Activated T-cell treated with anti-CD3 and anti-CD28 coated beads for 48 hours (primary cell): ENCODE results near the gene RECQL5.
"Not testable (repeated sequence)": the region's sequence is repeated elsewhere in the genome, so short reads cannot be mapped to it uniquely, and the experiment has no call there.

Experiments
- DNase-seq: peaks from one replicate; pipeline ENCODE4 v3.0.0-alpha.2; 2020; ENCODE audit warnings: low read depth

Gene RECQL5

DNA sequence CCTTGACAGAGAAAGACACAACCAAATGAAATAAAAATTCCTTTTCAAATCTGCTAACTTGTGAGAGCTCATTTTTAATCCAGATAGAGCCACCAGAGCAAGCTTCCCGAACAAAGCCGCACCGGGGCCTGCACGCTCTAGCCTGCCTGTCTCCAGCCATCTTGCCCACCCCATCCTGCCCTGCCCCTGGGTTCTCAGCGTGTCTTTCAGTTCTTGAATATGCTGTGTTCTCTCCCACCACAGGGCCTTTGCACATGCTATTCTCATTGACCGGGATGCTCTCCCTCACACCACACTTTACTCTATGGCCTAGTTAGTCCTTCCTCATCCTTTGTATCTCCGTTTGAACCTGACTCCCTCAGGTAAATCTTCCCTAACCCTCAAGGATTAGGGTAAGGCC lies 19.0 kb downstream of the RECQL5 start:
- no peak for DNase-seq

DNA sequence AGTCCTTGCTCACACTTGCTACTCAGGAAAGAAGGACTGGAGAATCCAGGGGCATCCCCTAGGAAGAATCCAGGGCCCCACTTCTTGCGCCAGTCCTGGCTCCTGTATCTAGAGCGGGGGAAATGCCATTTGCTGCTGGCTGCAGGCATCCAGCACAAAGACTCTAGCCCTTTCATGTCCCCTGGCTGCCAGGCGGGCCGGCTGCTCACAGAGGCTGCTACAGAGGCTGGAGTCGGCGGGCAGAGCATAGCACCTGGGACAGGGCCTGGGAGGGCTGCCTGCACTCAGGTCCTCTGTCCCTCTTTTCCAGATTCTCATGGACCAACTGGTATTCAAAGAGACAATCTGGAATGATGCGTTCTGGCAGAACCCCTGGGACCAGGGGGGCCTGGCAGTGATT lies 19.9 kb downstream of the RECQL5 start:
- no peak for DNase-seq

DNA sequence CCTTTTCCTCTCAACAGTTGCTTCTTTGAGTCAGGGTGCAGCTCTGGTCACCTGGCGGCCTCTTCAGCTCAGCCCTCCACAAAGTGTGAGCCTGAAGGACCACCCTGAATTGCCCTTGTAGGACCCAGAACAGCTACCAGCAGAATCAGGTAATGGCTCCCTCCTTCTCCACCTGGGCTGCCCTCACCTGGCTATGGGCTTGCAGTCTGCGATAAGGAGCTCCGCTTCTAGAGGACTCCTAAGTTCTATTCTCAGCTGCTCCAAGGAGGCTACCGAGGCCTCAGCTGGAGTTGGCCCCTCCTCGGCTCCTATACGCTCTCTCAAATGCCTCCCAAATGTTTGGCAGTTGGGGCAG lies 20.3 kb downstream of the RECQL5 start:
- DNase-seq, result no peak

DNA sequence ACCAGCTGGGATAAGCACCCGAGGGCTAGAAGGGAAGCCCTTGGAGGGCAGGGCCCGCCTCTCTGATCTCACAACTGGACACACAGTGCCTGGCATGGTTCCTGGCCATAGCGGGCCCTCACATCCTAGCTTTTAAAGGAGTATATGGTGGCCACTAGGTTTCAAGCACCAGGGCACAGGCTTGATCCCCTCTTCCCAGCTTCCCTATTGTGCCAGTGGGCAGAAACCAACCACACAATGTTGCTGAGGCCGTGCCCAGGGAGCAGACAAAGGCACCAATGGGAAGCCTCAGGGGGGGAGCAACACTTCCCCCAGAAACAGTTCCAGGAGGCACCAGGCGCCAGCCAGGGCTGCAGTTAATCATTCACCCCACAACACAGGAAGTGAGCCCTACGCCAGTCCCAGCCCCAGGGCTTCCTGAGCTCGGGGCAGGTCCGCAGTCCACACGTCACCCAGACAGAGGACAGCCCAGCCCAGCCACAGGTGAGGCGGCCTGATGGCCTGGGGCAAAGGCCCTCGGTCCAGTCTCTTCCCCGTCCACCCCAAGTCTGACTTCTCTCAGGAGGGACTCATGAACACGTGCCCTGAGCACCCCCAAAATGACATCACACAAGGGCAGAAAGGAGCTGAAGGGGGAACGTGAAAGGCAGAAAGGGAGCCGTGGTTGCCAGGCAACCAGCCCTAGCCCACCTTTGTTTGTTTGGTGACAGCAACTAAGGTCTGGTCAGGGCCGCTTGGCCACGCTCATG lies 20.9 kb downstream of the RECQL5 start:
- DNase-seq, result no peak

DNA sequence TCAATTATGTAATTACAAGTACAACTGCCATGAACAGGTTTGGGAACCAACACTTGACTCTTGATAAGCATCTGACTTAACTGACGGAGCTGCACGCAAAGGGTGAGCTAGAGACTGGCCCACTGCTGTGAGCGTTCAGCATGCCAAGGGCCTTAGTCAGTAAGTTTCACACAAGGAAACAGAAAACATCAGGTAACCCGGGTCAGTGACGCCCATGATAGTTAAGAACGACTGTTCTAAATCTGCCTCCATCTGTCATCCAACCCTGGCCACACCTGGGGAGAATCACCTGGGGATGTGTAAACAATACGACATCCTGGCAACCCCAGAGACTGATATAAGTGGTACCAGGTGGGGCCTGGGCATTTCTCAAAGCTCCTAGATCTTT lies 21.5 kb downstream of the RECQL5 start:
- DNase-seq, result no peak

DNA sequence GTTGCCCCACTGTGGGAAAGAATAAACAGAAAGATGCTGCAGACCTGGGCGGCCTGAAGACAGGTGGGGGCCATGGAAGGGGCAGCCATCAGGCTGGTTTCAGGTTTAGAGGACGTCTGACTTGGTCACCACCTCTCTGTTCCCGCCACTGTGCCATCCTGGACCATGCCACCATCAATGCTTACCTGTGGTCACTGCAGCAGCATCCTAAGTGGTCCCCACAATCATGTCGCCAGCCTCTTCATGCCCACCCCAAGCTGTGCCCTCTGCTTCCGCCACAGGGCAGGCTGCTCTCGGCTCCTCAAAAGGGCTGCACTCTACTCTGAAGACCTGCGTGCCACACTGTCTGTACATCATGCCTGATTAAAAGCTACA lies 23.3 kb downstream of the RECQL5 start:
- no peak for DNase-seq

DNA sequence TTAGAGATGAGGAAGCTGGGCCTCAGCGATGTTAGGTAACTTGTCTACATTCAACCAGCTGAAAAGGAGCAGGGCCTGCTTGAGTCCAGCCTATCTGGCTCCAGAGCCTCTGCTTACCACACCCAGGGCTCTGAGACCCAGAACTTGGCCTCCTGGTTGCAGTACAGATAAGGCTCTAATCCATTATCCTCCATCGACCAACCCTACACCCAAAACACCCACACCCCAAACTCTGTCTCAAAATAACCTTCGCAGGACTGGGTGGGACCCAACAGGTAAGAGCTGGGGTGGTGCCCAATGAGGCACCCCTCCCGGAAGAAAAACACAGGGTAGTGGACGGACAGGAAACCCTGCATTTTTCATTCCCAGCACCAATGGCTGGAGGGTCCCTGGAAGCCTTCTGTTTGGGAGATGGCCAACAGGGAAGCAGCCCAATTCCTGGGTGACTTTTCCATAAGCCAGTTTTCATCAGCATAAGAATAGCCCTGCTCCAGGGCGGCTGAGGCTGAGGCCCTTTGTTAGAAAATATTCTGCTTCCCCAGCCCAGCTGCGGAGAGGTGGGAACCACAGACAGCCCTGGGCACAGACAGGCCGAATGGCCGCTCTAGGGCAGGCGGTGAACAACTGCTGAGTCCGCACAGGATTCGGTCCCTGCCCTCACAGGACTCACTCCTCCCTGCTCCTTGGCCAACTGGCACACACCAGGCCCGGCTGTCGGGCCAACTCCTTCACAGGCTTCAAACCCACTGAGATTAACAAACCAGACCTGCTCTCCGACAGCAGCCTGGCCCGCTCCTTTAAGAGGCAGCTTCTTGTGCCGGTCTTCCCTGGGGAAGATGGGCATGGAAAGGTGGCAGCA lies 23.9 kb downstream of the RECQL5 start:
- no peak for DNase-seq

DNA sequence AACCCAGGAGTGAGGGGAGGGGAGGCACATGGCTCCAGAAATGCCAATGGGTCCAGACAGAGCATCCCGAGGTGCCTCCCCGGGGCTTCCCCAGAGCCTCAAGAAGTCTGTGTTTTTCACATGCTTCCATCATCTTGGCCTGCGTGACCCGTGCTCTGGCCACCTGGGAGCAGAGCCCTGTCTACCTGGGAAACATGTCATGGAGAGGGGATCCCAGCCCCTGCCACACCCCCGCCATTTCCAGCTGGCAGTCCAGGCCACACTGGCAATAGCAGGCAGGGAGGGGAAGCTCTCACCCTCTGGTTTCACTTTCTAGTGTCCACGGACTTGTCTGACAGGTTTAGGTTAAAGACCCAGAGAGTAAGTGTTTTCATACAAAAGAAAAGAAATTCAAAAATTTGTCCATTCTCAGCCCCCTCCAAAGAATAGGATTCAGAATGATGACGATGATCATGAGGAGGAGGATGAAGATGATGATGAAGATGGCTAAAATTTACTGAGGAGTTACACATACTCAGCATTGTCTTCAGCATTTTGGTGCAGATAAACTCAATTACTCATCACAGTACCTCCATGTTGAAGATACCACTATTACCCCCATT lies 24.7 kb downstream of the RECQL5 start:
- DNase-seq, result no peak

DNA sequence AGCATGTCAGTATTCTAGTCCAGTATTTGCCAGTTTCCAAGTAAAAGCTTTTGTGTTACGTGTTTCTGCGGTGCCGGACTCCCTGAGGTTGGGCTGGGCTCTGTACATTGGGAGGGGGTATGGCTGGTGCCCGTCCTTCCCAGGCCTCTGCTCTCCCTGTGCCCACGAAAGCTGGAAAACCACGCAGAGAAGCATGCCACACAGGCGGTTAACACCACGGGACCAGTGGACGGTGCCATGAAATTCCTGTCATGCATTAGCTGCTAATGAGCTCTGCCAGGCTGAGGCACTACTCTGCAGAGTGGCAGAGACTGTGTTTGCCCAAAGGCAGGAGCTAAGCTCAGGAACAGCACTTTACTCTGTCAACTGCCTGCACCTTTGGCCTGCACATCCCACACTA lies 25.6 kb downstream of the RECQL5 start:
- no peak for DNase-seq

DNA sequence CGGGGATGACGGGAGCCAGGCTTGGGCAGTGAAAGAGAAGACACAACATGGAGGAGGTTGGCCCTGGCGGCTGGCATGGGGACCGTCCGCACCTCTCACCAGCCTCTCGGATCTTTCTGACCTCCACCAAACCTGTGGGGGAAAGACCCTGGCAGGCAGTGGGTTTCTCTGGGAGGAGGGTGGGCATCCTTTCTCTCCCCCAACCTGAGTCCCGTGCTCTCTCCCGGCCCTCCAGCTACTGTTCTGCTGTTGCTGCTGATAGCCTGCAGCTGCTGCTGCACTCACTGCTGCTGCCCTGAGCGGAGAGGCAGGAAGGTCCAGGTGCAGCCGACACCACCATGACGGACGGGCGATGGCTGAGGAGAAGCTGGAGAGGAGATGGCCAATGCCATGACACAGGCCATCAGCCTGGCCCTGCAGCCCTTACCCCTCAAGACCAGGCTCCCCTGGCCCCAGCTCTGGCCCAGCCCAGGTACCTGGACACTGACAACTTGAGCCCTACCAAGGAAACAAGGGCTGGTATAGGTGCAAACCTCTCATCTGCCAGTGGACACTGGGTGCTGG lies 26.3 kb downstream of the RECQL5 start:
- no peak for DNase-seq

DNA sequence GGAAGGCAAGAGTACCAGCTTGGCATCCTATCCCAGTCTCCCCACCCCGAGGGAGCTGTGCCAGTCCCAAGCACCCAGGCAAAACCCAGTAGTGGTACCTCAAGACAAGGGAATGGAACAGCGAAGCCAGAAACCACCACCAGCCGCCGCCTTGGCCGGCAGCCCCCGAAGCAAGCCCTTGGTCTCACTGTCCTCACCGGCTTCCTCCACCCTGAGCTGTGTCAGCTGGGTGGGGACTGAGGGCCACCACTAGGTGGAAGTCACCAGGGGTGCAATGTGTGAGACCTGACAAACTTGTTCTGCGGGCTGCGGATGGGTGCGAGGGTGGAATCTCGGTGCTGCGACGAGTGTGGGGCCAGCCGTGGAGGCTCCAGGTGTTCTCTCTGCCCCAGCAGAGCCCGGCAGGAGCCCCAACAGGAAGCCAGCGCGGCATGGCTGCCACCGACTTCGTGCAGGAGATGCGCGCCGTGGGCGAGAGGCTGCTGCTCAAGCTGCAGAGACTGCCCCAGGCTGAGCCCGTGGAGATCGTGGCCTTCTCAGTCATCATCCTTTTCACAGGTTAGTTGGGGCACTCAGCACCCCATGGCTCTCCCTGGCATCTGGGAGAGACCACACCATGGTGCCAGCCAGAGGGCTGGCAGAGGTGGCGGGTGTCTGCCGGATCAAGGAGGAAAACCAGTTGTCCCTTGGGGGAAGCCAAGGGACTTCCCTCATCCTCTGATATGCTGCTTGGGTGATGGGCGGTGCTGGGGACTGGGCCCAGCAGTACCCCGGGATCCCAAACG lies 27.0 kb downstream of the RECQL5 start:
- DNase-seq, result no peak

DNA sequence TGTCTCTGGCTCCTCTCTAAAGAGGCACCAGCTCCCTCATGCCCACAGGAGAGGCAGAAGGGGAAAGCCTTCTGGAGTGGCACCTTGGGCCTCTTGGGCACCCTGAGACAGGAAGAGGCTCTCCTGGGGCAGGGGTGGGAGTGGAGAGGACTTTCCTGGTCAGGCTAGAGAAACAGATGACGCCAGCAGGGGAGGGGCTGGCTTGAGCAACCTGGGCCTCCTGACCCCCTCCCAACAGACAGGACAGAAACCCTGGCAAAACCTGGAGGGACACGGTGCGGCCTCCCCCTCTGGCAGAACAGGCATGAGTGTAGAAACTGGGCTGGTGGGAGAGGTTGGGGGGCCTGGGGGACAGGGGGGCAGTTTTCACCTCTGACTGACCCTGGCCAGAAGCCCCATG lies 27.6 kb downstream of the RECQL5 start:
- DNase-seq, result no peak

DNA sequence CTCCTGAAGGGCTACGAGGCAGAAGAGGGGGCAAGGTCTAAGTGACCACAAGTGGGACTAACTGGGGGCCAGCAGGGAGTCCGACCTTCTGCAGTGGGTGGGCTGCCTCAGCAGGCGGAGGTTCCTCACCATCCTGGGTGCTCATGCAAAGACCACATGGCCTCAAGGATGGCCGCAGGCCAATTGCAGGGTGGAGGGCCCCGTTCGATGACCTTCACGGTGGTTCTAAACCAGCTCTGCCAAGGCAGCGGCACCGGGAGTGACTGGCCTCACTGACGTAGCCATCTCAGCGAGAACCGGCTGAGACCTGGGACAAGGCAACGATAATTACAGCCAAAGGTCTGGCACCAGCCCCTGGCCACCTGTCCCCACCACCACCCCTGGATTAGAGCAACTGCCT lies 28.1 kb downstream of the RECQL5 start:
- no peak for DNase-seq

DNA sequence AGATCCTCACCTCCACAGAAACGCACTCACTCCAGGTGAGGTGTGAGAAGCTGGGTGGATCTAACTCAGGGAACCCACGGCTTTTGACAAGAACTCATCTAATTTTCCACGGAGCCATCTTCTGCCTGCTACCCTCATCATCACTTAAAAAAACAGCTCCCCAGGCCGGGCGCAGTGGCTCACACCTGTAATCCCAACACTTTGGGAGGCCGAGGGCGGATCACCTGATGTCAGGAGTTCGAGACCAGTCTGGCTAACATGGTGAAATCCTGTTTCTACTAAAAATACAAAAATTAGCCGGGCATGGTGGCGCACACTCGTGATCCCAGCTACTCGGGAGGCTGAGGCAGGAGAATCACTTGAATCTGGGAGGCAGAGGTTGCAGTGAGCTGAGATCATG lies 28.9 kb downstream of the RECQL5 start:
- not testable (repeated sequence) for DNase-seq

DNA sequence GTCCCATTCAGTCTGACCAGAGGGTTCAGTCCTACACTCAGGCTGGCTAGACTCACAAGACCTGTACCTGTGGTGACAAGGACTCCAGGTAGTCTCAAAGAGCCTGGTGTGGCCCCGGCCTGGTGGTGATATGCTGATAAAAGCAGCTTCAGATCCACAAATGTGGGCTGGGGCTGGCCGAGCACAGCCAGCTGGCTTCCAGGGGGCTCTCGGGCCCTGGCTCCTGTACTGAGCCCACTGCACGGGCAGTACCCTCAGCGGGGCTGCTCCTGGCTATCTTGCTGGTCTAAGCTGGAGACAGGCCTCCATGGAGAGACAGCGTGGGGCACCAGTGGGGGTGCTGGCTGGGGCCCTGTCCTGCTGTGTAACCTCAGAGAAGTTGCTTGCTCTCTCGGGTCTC lies 29.4 kb downstream of the RECQL5 start:
- DNase-seq, result no peak

DNA sequence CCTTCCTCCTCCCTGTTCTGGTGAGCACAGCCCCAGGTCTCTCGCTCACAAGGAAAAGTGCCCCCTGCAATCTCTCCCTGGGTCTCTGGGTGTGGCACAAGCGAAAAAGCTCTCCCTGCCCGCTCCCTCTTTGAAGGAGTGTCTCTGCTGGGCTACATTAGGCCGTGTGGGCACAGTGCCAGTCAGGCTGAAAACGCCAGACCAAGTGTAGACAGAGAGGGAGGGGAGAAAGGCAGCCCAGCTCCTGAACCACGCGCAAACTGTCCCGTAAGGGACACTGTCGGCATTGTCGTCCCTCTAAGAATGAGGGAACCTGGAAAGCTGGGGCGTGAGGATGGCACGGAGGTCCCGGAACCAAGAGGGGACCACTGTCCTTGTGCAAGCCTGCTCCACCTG lies 29.8 kb downstream of the RECQL5 start:
- DNase-seq, result no peak

DNA sequence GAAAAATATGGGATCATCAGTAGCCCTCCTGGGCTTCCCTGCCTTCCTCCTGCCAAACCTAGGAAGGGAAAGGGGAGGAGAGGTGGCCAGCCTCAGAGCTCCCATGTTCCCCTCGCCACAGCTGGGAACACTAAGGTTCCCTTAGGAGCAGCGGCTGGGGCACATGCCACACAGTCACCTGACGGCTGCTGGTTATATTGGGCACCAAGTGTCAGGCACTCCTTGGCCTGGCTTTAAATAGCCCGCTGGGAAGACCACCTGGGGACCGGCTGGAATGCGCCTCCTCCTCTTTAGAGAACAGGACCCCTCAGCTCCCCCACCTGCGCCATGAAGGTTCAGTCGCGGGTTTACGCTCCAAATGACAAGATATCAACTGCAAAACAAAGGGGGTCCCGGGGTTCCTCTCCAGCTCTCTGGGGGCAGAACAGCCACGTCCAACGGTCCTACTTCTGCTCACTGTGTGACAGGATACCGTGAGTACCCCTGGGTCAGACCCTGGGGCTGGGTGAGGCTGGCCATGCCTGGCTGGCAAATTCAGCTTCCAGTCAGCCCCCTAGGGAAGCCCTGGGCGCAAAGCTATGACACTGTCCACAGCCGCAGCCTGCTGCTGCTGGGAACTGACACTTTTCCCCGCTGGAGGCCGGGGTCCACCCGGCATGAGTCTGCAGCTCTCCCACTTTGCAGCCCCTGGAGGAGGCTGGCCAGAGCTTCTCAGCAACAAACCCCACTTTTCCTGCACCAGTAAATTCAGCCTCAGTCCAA lies 30.4 kb downstream of the RECQL5 start:
- no peak for DNase-seq

DNA sequence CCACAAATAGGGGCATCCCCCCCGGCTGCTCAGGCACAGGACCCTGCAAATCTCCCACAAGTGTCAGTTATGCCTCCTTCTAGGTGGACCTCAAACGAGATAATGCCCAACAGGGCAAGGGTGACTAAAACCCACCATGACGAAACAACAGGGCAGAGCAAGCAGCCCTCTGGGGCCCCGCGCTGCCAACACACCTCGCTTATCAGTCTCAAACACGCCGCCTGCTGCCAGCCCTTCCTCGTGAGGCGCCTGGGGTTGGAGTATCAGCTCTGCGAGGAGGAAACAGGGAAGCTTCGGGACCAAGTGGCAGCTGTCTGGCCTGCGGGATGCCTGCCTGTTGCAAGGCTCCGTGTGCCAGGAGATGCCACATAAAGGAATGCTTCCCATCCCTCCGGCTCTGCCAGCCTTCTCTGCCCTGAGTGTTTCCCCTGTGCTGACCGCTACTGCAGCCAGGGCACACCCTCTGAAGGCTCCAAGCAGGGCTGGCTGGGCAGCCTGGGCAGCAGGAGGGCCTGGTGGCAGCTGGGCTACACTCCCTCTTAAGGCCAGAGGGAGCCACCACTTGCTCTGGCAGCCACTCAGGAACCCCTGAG lies 31.2 kb downstream of the RECQL5 start:
- DNase-seq, result no peak

DNA sequence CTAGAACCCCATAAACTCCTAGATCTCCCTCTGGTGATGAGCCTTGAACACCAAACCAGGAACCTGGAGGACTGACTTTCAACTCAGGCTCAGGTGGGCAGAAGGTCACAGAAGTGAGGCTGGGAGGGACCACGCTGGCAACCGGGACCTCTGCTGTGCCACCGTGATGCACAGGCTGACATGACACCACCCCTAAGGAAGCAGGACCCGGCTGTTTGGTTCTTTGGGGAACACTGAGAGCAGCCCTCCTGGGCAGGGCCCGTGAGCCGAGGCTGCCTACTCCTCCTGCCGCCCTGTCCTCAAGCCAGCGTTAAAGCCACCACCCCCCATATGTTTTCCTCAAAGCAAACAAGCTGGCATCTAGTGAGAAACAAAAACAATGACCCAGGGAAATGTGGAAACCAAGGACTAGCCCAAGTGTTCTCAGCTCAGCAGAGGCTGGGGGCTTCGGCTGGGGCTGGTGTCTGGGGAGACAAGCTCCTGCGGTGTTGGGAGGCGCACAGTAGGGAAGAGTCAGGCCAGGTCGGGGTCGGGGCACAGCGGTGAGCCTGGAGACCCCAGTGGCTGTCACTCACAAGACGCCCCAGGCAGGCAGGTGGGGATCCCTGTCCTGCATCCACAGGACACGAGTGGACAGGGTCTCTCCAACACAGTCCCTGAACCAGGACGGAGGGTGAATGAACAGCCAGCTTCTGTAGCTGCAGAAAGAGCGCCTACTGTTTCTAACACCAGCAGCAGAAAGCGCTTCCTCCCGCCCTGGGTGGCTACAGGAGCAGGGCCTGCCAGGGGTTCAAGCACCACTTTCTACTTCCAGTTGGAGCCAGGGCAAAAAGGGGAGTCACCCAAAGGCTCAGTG lies 32.0 kb downstream of the RECQL5 start:
- DNase-seq, result no peak

DNA sequence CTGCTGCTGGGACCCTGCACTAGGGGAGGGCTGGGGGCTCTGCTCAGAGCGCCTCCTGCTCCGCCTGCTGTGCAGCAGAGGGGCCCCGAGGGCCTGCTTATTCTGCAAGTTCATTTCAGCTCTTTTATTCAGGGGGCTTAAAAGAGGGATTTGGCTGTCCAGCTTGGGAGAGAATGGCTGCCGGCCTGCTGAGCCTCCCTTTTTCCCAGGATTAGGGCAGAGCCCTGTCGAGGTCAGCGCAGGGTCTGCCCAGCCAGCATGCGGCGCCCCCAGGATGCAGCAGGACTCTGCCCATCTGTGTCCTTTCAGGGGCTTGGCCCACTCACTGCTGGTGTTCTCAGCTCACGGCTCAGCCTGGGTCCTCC lies 32.6 kb downstream of the RECQL5 start:
- no peak for DNase-seq
